OCI-LY7 (cell line): ENCODE results near the gene GBE1.

ENCODE experiments used
- CTCF ChIP-seq: fragments of 200-600 bp; sonication (generic); conservative IDR thresholded peaks from 2 replicates; pipeline ENCODE4 v1.5.1; 2014; ENCODE audit warnings: mild to moderate bottlenecking, antibody characterized with exemption, low read length, moderate library complexity, mixed read lengths
- EZH2phosphoT487 ChIP-seq: fragments of 200-600 bp; sonication (generic); IDR thresholded peaks from 2 replicates; pipeline ENCODE4 v1.6.1; 2018; ENCODE audit warnings: low read depth, borderline replicate concordance, mild to moderate bottlenecking, mixed run types, antibody characterized with exemption, low read length, moderate library complexity, mixed read lengths

- TF ChIP-seq CTCF (no peak), EZH2phosphoT487 (no peak)
Observed at GRCh38 chr3:81483046-81483445, 278.4 kb downstream of the GBE1 start.
